GM23338 (cell line): ENCODE measurements around the gene PPP2R5C. TPM values are rescaled to one million over a fixed set of nuclear protein-coding genes. Genes with fewer than 3 reads are reported as not detected.

Source experiments
- ATAC-seq: fragments of 200-7000 bp; cut with Tn5 transposase; 3 replicates; pipeline ENCODE4 v1.9.1; 2020
- DNase-seq: peaks from one replicate; pipeline ENCODE4 v3.0.0-alpha.2; 2015; ENCODE audit warnings: low spot score
- H2AFZ ChIP-seq: fragments of 200-600 bp; sonication (generic); 2 replicates; pipeline ENCODE4 v1.8.0; 2016; ENCODE audit warnings: antibody characterized with exemption, mild to moderate bottlenecking, moderate library complexity
- H3F3A ChIP-seq: fragments of 200-600 bp; sonication (generic); replicated peaks from 2 replicates; pipeline ENCODE4 v1.8.0; 2017; ENCODE audit warnings: antibody characterized with exemption, mixed run types, low read depth
- H3K27ac ChIP-seq: fragments of 200-600 bp; sonication (generic); 2 replicates; pipeline ENCODE4 v1.6.1; 2016; ENCODE audit warnings: low read depth
- H3K27me3 ChIP-seq: fragments of 200-600 bp; sonication (generic); 2 replicates; pipeline ENCODE4 v1.8.0; 2016; ENCODE audit warnings: mild to moderate bottlenecking, mixed run types, moderate library complexity; ENCODE audit not compliant: insufficient read depth
- H3K36me3 ChIP-seq: fragments of 200-600 bp; sonication (generic); 2 replicates; pipeline ENCODE4 v1.8.0; 2016; ENCODE audit warnings: mild to moderate bottlenecking; ENCODE audit not compliant: insufficient read depth
- H3K4me1 ChIP-seq: fragments of 200-600 bp; sonication (generic); 2 replicates; pipeline ENCODE4 v1.8.0; 2016; ENCODE audit warnings: mild to moderate bottlenecking, moderate library complexity; ENCODE audit not compliant: insufficient read depth
- H3K4me2 ChIP-seq: fragments of 200-600 bp; sonication (generic); 2 replicates; pipeline ENCODE4 v1.7.1; 2017; ENCODE audit warnings: mixed run types
- H3K4me3 ChIP-seq: fragments of 200-600 bp; sonication (generic); 2 replicates; pipeline ENCODE4 v1.6.1; 2016; ENCODE audit warnings: mixed run types
- H3K79me2 ChIP-seq: fragments of 200-600 bp; sonication (generic); replicated peaks from 2 replicates; pipeline ENCODE4 v1.8.0; 2017; ENCODE audit warnings: mild to moderate bottlenecking; ENCODE audit not compliant: insufficient read depth
- H3K9me2 ChIP-seq: fragments of 200-600 bp; sonication (generic); 2 replicates; pipeline ENCODE4 v1.8.0; 2017; ENCODE audit not compliant: insufficient read depth
- H4K20me1 ChIP-seq: fragments of 200-600 bp; sonication (generic); replicated peaks from 2 replicates; pipeline ENCODE4 v1.8.0; 2017; ENCODE audit warnings: mild to moderate bottlenecking; ENCODE audit not compliant: insufficient read depth
- H3K27ac Mint-ChIP-seq: 2 replicates; pipeline ENCODE4 v1.8.0; 2020; ENCODE audit warnings: inconsistent platforms, mild to moderate bottlenecking, moderate library complexity, mixed read lengths
- H3K27me3 Mint-ChIP-seq: 3 replicates; pipeline ENCODE4 v1.8.0; 2022; ENCODE audit warnings: low read depth, mild to moderate bottlenecking, moderate library complexity, mixed read lengths, inconsistent platforms; ENCODE audit not compliant: insufficient read depth, poor library complexity
- H3K36me3 Mint-ChIP-seq: 3 replicates; pipeline ENCODE4 v1.8.0; 2021; ENCODE audit warnings: low read depth, mild to moderate bottlenecking, inconsistent platforms, moderate library complexity, mixed read lengths
- H3K4me1 Mint-ChIP-seq: 3 replicates; pipeline ENCODE4 v1.8.0; 2020; ENCODE audit warnings: mild to moderate bottlenecking, inconsistent platforms, mixed read lengths
- H3K4me3 Mint-ChIP-seq: 3 replicates; pipeline ENCODE4 v1.8.0; 2021; ENCODE audit warnings: moderate library complexity, mild to moderate bottlenecking, inconsistent platforms, mixed read lengths
- H3K9me3 Mint-ChIP-seq: 3 replicates; pipeline ENCODE4 v1.8.0; 2020; ENCODE audit warnings: moderate library complexity, mild to moderate bottlenecking, inconsistent platforms, mixed read lengths
- CTCF ChIP-seq, 2 experiments: fragments of 200-600 bp in 1 of 2; sonication (generic) in 1 of 2; conservative IDR thresholded peaks; 2 replicates each; pipeline versions ENCODE4 v1.5.1 to v1.6.1; 2016 to 2017; ENCODE audit warnings: antibody characterized with exemption in 2 of 2, low read depth in 2 of 2, mild to moderate bottlenecking in 2 of 2, moderate library complexity in 1 of 2
- ETS1 ChIP-seq: IDR thresholded peaks from 2 replicates; pipeline ENCODE4 v1.6.1; 2016; ENCODE audit warnings: antibody characterized with exemption
- JUNB ChIP-seq: IDR thresholded peaks from one replicate; pipeline ENCODE4 v1.6.1; 2016; ENCODE audit warnings: antibody characterized with exemption; ENCODE audit not compliant: unreplicated experiment
- NANOG ChIP-seq: IDR thresholded peaks from 2 replicates; pipeline ENCODE4 v1.6.1; 2016; ENCODE audit warnings: antibody characterized with exemption, borderline replicate concordance
- STAT1 ChIP-seq: IDR thresholded peaks from one replicate; pipeline ENCODE4 v1.6.1; 2016; ENCODE audit warnings: antibody characterized with exemption; ENCODE audit not compliant: unreplicated experiment
- ZNF331 ChIP-seq: fragments of 250-450 bp; sonication (Bioruptor Pico); IDR thresholded peaks from 2 replicates; pipeline ENCODE4 v1.5.0; 2020; ENCODE audit warnings: low read depth, mild to moderate bottlenecking, moderate library complexity
- ZNF462 ChIP-seq: fragments of 250-450 bp; sonication (Bioruptor Pico); IDR thresholded peaks from 2 replicates; pipeline ENCODE4 v1.5.0; 2020; ENCODE audit warnings: mild to moderate bottlenecking, moderate library complexity
- polyA plus RNA-seq: library from polyadenylated mRNA; unstranded; fragments of >200 nt; fragmentation: Nextera tagmentation; extraction: Ambion mirVana; gene quantifications from 2 replicates; pipeline ENCODE4 v1.2.1, GENCODE V29; 2016
- total RNA-seq: library from RNA; depleted of rRNA; stranded (reverse); fragments of >200 nt; shearing (Covaris generic); gene quantifications from 2 replicates; pipeline ENCODE4 v1.2.3, GENCODE V29; 2014

PPP2R5C gene
- total and polyA plus RNA-seq, 2 experiments from 2014 or later, result 75.4 to 79.7 TPM

GRCh38 chr14:101844219-101844618 is 82.7 kb downstream of the PPP2R5C start (continued):
- no peak for TF ChIP-seq NANOG
- no peak for TF ChIP-seq ZNF462

- H3K27me3 ChIP-seq, result no peaks in the 10 kb centered on the region
- Mint-ChIP-seq H3K4me3 (no peak overlapping the region), H3K4me1 (peaks cover 31% of the 10 kb centered on the region), H3K27me3 (peaks cover 8% of the 10 kb centered on the region), H3K27ac (no peak overlapping the region), H3K36me3 (no peaks in the 10 kb centered on the region), H3K9me3 (no peaks in the 10 kb centered on the region)
- H3K4me1 ChIP-seq, result peaks cover 11% of the 10 kb centered on the region; the same call in 1 of the 2 replicates
- no peak overlapping the region; the same call in 1 of the 2 replicates for H3K27ac ChIP-seq
- H3K4me3 ChIP-seq, result no peak overlapping the region
- ATAC-seq, result no peak
- H3K9me2 ChIP-seq, result no peaks in the 10 kb centered on the region
- H3F3A ChIP-seq, result no peaks in the 10 kb centered on the region
- H3K79me2 ChIP-seq, result peaks cover 55% of the 10 kb centered on the region
- H3K4me2 ChIP-seq, result no peak overlapping the region
- H3K36me3 ChIP-seq, result no peaks in the 10 kb centered on the region
- DNase-seq, result no peak
- H2AFZ ChIP-seq, result no peak overlapping the region
- H4K20me1 ChIP-seq, result peaks cover 48% of the 10 kb centered on the region
- no peak for TF ChIP-seq STAT1
- TF ChIP-seq ZNF462, result no peak
- no peak for TF ChIP-seq NANOG
- no peak for TF ChIP-seq JUNB
- no peak for TF ChIP-seq ETS1
- no peak for TF ChIP-seq CTCF (conservative IDR thresholded peaks at IDR 0.05; ENCODE audit: low read depth in 2 of 2)
- TF ChIP-seq ZNF331 (CRISPR knock-in tag), result no peak
Measured at GRCh38 chr14:101844751-101845150, 83.2 kb downstream of the PPP2R5C start.
